ENCODE measurements around the gene EGFLAM. TPM values are rescaled to one million over a fixed set of nuclear protein-coding genes. Genes with fewer than 3 reads are reported as not detected.

The EGFLAM gene
- total RNA-seq, 4 donors from 2014 or later = 1.8 to 3.9 (median 3.0) TPM

GRCh38 chr5:38383701-38384100, 125.3 kb downstream of the EGFLAM start:
- H3K9me3 ChIP-seq = no peaks in the 10 kb centered on the region
- H3K4me1 ChIP-seq = no peaks in the 10 kb centered on the region
- 76% methylated on average over 3 of the region's 3 CpGs for WGBS
- H3K27ac ChIP-seq = no peak overlapping the region
- H3K36me3 ChIP-seq = no peaks in the 10 kb centered on the region
- TF ChIP-seq EP300 (IDR thresholded peaks at IDR 0.05) (no peak), POLR2AphosphoS5 (IDR thresholded peaks at IDR 0.05) (no peak), CTCF (IDR thresholded peaks at IDR 0.05) (no peak), POLR2A (IDR thresholded peaks at IDR 0.05) (no peak)
- DNase-seq (ENCODE audit: low spot score in 2 of 2) = no peak
- H3K4me3 ChIP-seq = no peak overlapping the region
- peaks cover 1% of the 10 kb centered on the region for H3K27me3 ChIP-seq

- Histone ChIP-seq H3K27ac (no peak overlapping the region), H3K27me3 (no peaks in the 10 kb centered on the region), H3K4me1 (no peaks in the 10 kb centered on the region), H3K36me3 (no peaks in the 10 kb centered on the region), H3K9me3 (no peaks in the 10 kb centered on the region), H3K4me3 (no peak overlapping the region)
- TF ChIP-seq CTCF (IDR thresholded peaks at IDR 0.05) = no peak
- DNase-seq (ENCODE audit: low spot score in 2 of 2) = no peak
- WGBS = 90% methylated on average over 3 of the region's 3 CpGs
These were observed 126.0 kb downstream of the EGFLAM start for GRCh38 chr5:38384396-38384795.

GRCh38 chr5:38387161-38387560, 128.8 kb downstream of the EGFLAM start:
- Histone ChIP-seq H3K27ac (no peak overlapping the region), H3K4me1 (no peaks in the 10 kb centered on the region), H3K4me3 (no peak overlapping the region), H3K36me3 (no peaks in the 10 kb centered on the region), H3K27me3 (peaks cover 3% of the 10 kb centered on the region), H3K9me3 (no peaks in the 10 kb centered on the region)
- no peak for TF ChIP-seq EP300 (IDR thresholded peaks at IDR 0.05)
- no peak for DNase-seq (ENCODE audit: low spot score in 2 of 2)
- 74% methylated on average over 2 of the region's 2 CpGs for WGBS

- H3K4me1 ChIP-seq = no peaks in the 10 kb centered on the region
These were observed 135.3 kb downstream of the EGFLAM start for GRCh38 chr5:38393636-38394035.

GRCh38 chr5:38396766-38397165, 138.4 kb downstream of the EGFLAM start:
- peaks cover 7% of the 10 kb centered on the region for H3K27me3 ChIP-seq
- H3K4me3 ChIP-seq = no peak overlapping the region
- TF ChIP-seq POLR2AphosphoS5 (IDR thresholded peaks at IDR 0.05) = no peak
- TF ChIP-seq POLR2A (IDR thresholded peaks at IDR 0.05) = no peak
- no peak for TF ChIP-seq CTCF (IDR thresholded peaks at IDR 0.05)
- no peak for TF ChIP-seq EP300 (IDR thresholded peaks at IDR 0.05)
- H3K4me1 ChIP-seq = no peaks in the 10 kb centered on the region
- WGBS = 80% methylated on average over 6 of the region's 6 CpGs
- H3K9me3 ChIP-seq = no peaks in the 10 kb centered on the region
- no peak for DNase-seq (ENCODE audit: low spot score in 2 of 2)
- no peaks in the 10 kb centered on the region for H3K36me3 ChIP-seq
- H3K27ac ChIP-seq = no peak overlapping the region

More at GRCh38 chr5:38393636-38394035, 135.3 kb downstream of the EGFLAM start:
- Histone ChIP-seq H3K9me3 (no peaks in the 10 kb centered on the region), H3K27me3 (peaks cover 3% of the 10 kb centered on the region), H3K27ac (no peak overlapping the region), H3K4me3 (no peak overlapping the region), H3K36me3 (no peaks in the 10 kb centered on the region)
- TF ChIP-seq CTCF (IDR thresholded peaks at IDR 0.05) (no peak), EP300 (IDR thresholded peaks at IDR 0.05) (no peak), POLR2A (IDR thresholded peaks at IDR 0.05) (no peak), POLR2AphosphoS5 (IDR thresholded peaks at IDR 0.05) (no peak)
- WGBS = 90% methylated on average over 15 of the region's 15 CpGs
- no peak for DNase-seq (ENCODE audit: low spot score in 2 of 2)

GRCh38 chr5:38400365-38400764, 142.0 kb downstream of the EGFLAM start:
- Histone ChIP-seq H3K4me1 (no peaks in the 10 kb centered on the region), H3K27ac (no peak overlapping the region), H3K4me3 (no peak overlapping the region), H3K9me3 (no peaks in the 10 kb centered on the region), H3K36me3 (no peaks in the 10 kb centered on the region), H3K27me3 (peaks cover 7% of the 10 kb centered on the region)
- WGBS = 44% methylated on average over 2 of the region's 2 CpGs
- no peak for TF ChIP-seq CTCF (IDR thresholded peaks at IDR 0.05)
- no peak for TF ChIP-seq EP300 (IDR thresholded peaks at IDR 0.05)
- no peak for TF ChIP-seq POLR2A (IDR thresholded peaks at IDR 0.05)
- TF ChIP-seq POLR2AphosphoS5 (IDR thresholded peaks at IDR 0.05) = no peak
- no peak for DNase-seq (ENCODE audit: low spot score in 2 of 2)
